Measurements from ENCODE around the gene TSPO2.
"Not testable (repeated sequence)": the region's sequence is repeated elsewhere in the genome, so short reads cannot be mapped to it uniquely, and the experiment has no call there.

TSPO2 gene

GRCh38 chr6:41042226-41043055 lies at the start of gene TSPO2:
TSS of gene TSPO2 (plus strand) at chr6:41042467. CDS start at chr6:41042986, 519 bp downstream.
- DNase-seq: no peak

GRCh38 chr6:40992746-40993145 lies 49.5 kb upstream of the TSPO2 start:
- DNase-seq: no peak

GRCh38 chr6:40996591-40997233 lies 45.6 kb upstream of the TSPO2 start:
- DNase-seq: no peak

- no peak for DNase-seq
Observed at GRCh38 chr6:40997234-40997957, 44.9 kb upstream of the TSPO2 start.

GRCh38 chr6:40998661-40999060 lies 43.6 kb upstream of the TSPO2 start:
- DNase-seq: no peak

GRCh38 chr6:40999569-40999968 lies 42.7 kb upstream of the TSPO2 start:
- no peak for DNase-seq

- no peak for DNase-seq
Observed at GRCh38 chr6:41000248-41000647, 42.0 kb upstream of the TSPO2 start.

GRCh38 chr6:41002168-41002567 lies 40.1 kb upstream of the TSPO2 start:
- DNase-seq: no peak

GRCh38 chr6:41006217-41006616 lies 36.0 kb upstream of the TSPO2 start:
- peak; percentile 3 for DNase-seq

- DNase-seq: not testable (repeated sequence)
Observed at GRCh38 chr6:41006980-41007379, 35.3 kb upstream of the TSPO2 start.

- no peak for DNase-seq
Observed at GRCh38 chr6:41008011-41008410, 34.3 kb upstream of the TSPO2 start.

GRCh38 chr6:41009669-41010068 lies 32.6 kb upstream of the TSPO2 start:
- no peak for DNase-seq

GRCh38 chr6:41011673-41012072 lies 30.6 kb upstream of the TSPO2 start:
- DNase-seq: no peak

GRCh38 chr6:41013466-41014153 lies 28.7 kb upstream of the TSPO2 start:
- DNase-seq: no peak

- no peak for DNase-seq
Observed at GRCh38 chr6:41014780-41015179, 27.5 kb upstream of the TSPO2 start.

GRCh38 chr6:41015860-41016259 lies 26.4 kb upstream of the TSPO2 start:
- DNase-seq: not testable (repeated sequence)

- DNase-seq: no peak
Observed at GRCh38 chr6:41017663-41018062, 24.6 kb upstream of the TSPO2 start.

GRCh38 chr6:41021832-41022231 lies 20.4 kb upstream of the TSPO2 start:
- DNase-seq: no peak

- no peak for DNase-seq
Observed at GRCh38 chr6:41022294-41022693, 20.0 kb upstream of the TSPO2 start.

- no peak for DNase-seq
Observed at GRCh38 chr6:41023114-41023513, 19.2 kb upstream of the TSPO2 start.

GRCh38 chr6:41025966-41026530 lies 16.2 kb upstream of the TSPO2 start:
- no peak for DNase-seq

- no peak for DNase-seq
Observed at GRCh38 chr6:41027241-41027640, 15.0 kb upstream of the TSPO2 start.

Measured in NCI-H2227 treated with DMSO at 0.1 percent for 48 hours (cell line).